Neural cell (in vitro differentiated cells): ENCODE measurements around the gene FAN1. TPM values are rescaled to one million over a fixed set of nuclear protein-coding genes. Genes with fewer than 3 reads are reported as not detected.

ENCODE experiments used
- H2AFZ ChIP-seq: fragments of 200-600, 300-800 bp; sonication (generic), shearing (Covaris generic); 2 replicates; pipeline ENCODE4 v1.6.0; 2014; ENCODE audit warnings: low read depth, mild to moderate bottlenecking, antibody characterized with exemption, low read length, moderate library complexity
- H3F3A ChIP-seq: fragments of 200-600 bp; shearing (Covaris generic); 2 replicates; pipeline ENCODE4 v1.6.1; 2016; ENCODE audit warnings: mild to moderate bottlenecking, moderate library complexity, mixed read lengths, antibody characterized with exemption, low read length; ENCODE audit not compliant: insufficient read depth, poor library complexity, severe bottlenecking
- H3K27ac ChIP-seq: fragments of 200-600, 300-800 bp; sonication (generic), shearing (Covaris generic); 2 replicates; pipeline ENCODE4 v1.5.1; 2014; ENCODE audit warnings: mild to moderate bottlenecking, low read length, moderate library complexity
- H3K27me3 ChIP-seq: fragments of 300-800, 200-600 bp; sonication (generic), shearing (Covaris generic); 2 replicates; pipeline ENCODE4 v1.6.0; 2014; ENCODE audit warnings: mild to moderate bottlenecking, low read depth, low read length, moderate library complexity; ENCODE audit not compliant: insufficient read depth
- H3K36me3 ChIP-seq: fragments of 300-800, 200-600 bp; sonication (generic), shearing (Covaris generic); 2 replicates; pipeline ENCODE4 v1.5.1; 2014; ENCODE audit warnings: mild to moderate bottlenecking, antibody characterized with exemption, low read length, moderate library complexity; ENCODE audit not compliant: insufficient read depth
- H3K4me2 ChIP-seq: fragments of 300-800, 200-600 bp; sonication (generic), shearing (Covaris generic); 2 replicates; pipeline ENCODE4 v1.6.0; 2014; ENCODE audit warnings: mild to moderate bottlenecking, low read length
- H3K4me3 ChIP-seq: fragments of 300-800, 200-600 bp; sonication (generic), shearing (Covaris generic); 2 replicates; pipeline ENCODE4 v1.5.1; 2014; ENCODE audit warnings: mild to moderate bottlenecking, low read length, moderate library complexity
- H3K79me2 ChIP-seq: fragments of 200-600 bp; shearing (Covaris generic); replicated peaks from 2 replicates; pipeline ENCODE4 v1.6.0; 2014; ENCODE audit warnings: mild to moderate bottlenecking, low read length, moderate library complexity; ENCODE audit not compliant: insufficient read depth
- H3K9ac ChIP-seq: fragments of 300-800, 200-600 bp; sonication (generic), shearing (Covaris generic); 2 replicates; pipeline ENCODE4 v1.6.1; 2016; ENCODE audit warnings: mild to moderate bottlenecking, low read length, mixed read lengths
- H3K9me2 ChIP-seq: fragments of 200-600 bp; shearing (Covaris generic); 2 replicates; pipeline ENCODE4 v1.6.1; 2016; ENCODE audit warnings: mild to moderate bottlenecking, low read length, mixed read lengths; ENCODE audit not compliant: insufficient read depth
- H3K9me3 ChIP-seq: fragments of 200-600, 300-800 bp; sonication (generic), shearing (Covaris generic); 2 replicates; pipeline ENCODE4 v1.6.1; 2016; ENCODE audit warnings: mild to moderate bottlenecking, mixed run types, low read length, moderate library complexity, mixed read lengths
- H4K20me1 ChIP-seq: fragments of 200-600 bp; shearing (Covaris generic); 2 replicates; pipeline ENCODE4 v1.6.1; 2016; ENCODE audit warnings: mild to moderate bottlenecking, mixed run types; ENCODE audit not compliant: insufficient read depth
- CTCF ChIP-seq: fragments of 450-650 bp; IDR thresholded peaks from 2 replicates; pipeline ENCODE4 v1.5.1; 2014; ENCODE audit warnings: antibody characterized with exemption, mild to moderate bottlenecking, moderate library complexity; ENCODE audit not compliant: poor library complexity, severe bottlenecking
- EP300 ChIP-seq: fragments of 450-650 bp; conservative IDR thresholded peaks from 2 replicates; pipeline ENCODE4 v1.6.1; 2014; ENCODE audit warnings: antibody characterized with exemption, mild to moderate bottlenecking, moderate library complexity; ENCODE audit not compliant: poor library complexity, severe bottlenecking
- EZH2 ChIP-seq: fragments of 200-600, 300-800 bp; shearing (Covaris generic), sonication (generic); IDR thresholded peaks from 2 replicates; pipeline ENCODE4 v1.6.1; 2014; ENCODE audit warnings: antibody characterized with exemption, low read length, borderline replicate concordance, mild to moderate bottlenecking; ENCODE audit not compliant: insufficient read depth, poor library complexity, severe bottlenecking
- MXI1 ChIP-seq: fragments of 450-650 bp; conservative IDR thresholded peaks from 2 replicates; pipeline ENCODE4 v1.6.1; 2014; ENCODE audit warnings: antibody characterized with exemption, mild to moderate bottlenecking; ENCODE audit not compliant: poor library complexity, severe bottlenecking
- POLR2AphosphoS5 ChIP-seq: IDR thresholded peaks from 2 replicates; pipeline ENCODE4 v1.6.1; 2012
- RAD21 ChIP-seq: fragments of 450-650 bp; conservative IDR thresholded peaks from 2 replicates; pipeline ENCODE4 v1.6.1; 2014; ENCODE audit warnings: antibody characterized with exemption, mild to moderate bottlenecking, moderate library complexity
- REST ChIP-seq: IDR thresholded peaks from 2 replicates; pipeline ENCODE4 v1.6.1; 2012; ENCODE audit warnings: borderline replicate concordance
- SMC3 ChIP-seq: fragments of 450-650 bp; conservative IDR thresholded peaks from 2 replicates; pipeline ENCODE4 v1.6.1; 2014; ENCODE audit warnings: antibody characterized with exemption, mild to moderate bottlenecking, moderate library complexity; ENCODE audit not compliant: poor library complexity
- TAF1 ChIP-seq: IDR thresholded peaks from 2 replicates; pipeline ENCODE4 v1.6.1; 2012; ENCODE audit warnings: low read depth
- polyA plus RNA-seq: library from polyadenylated mRNA; depleted of rRNA; stranded (reverse); fragments of >200 nt; gene quantifications from 2 replicates; pipeline ENCODE4 v1.2.3, GENCODE V29; 2014

FAN1 gene
- polyA plus RNA-seq, 1 donor from 2014 or later: 38.5 TPM

- Histone ChIP-seq H4K20me1 (no peaks in the 10 kb centered on the region), H3K9me2 (no peaks in the 10 kb centered on the region), H3K27ac (no peak overlapping the region), H3K27me3 (no peaks in the 10 kb centered on the region), H3K36me3 (no peaks in the 10 kb centered on the region), H3F3A (no peaks in the 10 kb centered on the region), H3K4me2 (no peak overlapping the region), H3K4me3 (no peak overlapping the region), H3K79me2 (no peaks in the 10 kb centered on the region), H3K9me3 (no peaks in the 10 kb centered on the region), H2AFZ (no peak overlapping the region), H3K9ac (no peak overlapping the region)
- TF ChIP-seq POLR2AphosphoS5 (no peak), TAF1 (no peak), EP300 (no peak), CTCF (no peak), MXI1 (no peak), EZH2 (no peak), SMC3 (no peak), REST (no peak), RAD21 (no peak)
These were observed 38.5 kb upstream of the FAN1 start for GRCh38 chr15:30865257-30865656.

- no peaks in the 10 kb centered on the region for H4K20me1 ChIP-seq
- H3K9ac ChIP-seq: no peak overlapping the region
- no peaks in the 10 kb centered on the region for H3K9me2 ChIP-seq
- H3K79me2 ChIP-seq: no peaks in the 10 kb centered on the region
- no peak overlapping the region for H3K4me2 ChIP-seq
- no peaks in the 10 kb centered on the region for H3K36me3 ChIP-seq
- no peaks in the 10 kb centered on the region for H3K9me3 ChIP-seq
- H3F3A ChIP-seq: no peaks in the 10 kb centered on the region
- H2AFZ ChIP-seq: no peak overlapping the region
- H3K27ac ChIP-seq: no peak overlapping the region
- H3K4me3 ChIP-seq: no peak overlapping the region
- H3K27me3 ChIP-seq: no peaks in the 10 kb centered on the region
- TF ChIP-seq POLR2AphosphoS5 (no peak), RAD21 (no peak), TAF1 (no peak), EZH2 (no peak), EP300 (no peak), CTCF (no peak), SMC3 (no peak), REST (no peak), MXI1 (no peak)
These were observed 33.0 kb upstream of the FAN1 start for GRCh38 chr15:30870681-30871080.
